HL-60 (cell line): ENCODE data around the gene STUM.
"Not testable (repeated sequence)": the region's sequence is repeated elsewhere in the genome, so short reads cannot be mapped to it uniquely, and the experiment has no call there.

Experiments used
- DNase-seq, 2 experiments: peaks; one replicate each; pipeline ENCODE4 v3.0.0-alpha.2; 2010 to 2020; ENCODE audit warnings: low read depth in 1 of 2, low spot score in 1 of 2
- H3K27ac ChIP-seq: fragments of 250-450 bp; sonication (Bioruptor Pico); replicated peaks from 2 replicates; pipeline ENCODE4 v1.5.1; 2020; ENCODE audit warnings: mild to moderate bottlenecking, moderate library complexity
- H3K27me3 ChIP-seq: fragments of 250-450 bp; sonication (Bioruptor Pico); 2 replicates; pipeline ENCODE4 v1.5.1; 2021; ENCODE audit warnings: mild to moderate bottlenecking, moderate library complexity; ENCODE audit not compliant: insufficient read depth, poor library complexity, severe bottlenecking
- H3K4me3 ChIP-seq: replicated peaks from 2 replicates; pipeline ENCODE4 v1.5.1; 2011; ENCODE audit warnings: mild to moderate bottlenecking, control low read depth, low read length; ENCODE audit not compliant: insufficient read depth
- GABPA ChIP-seq: IDR thresholded peaks from 2 replicates; pipeline ENCODE4 v1.6.1; 2012; ENCODE audit warnings: low read depth
- POLR2AphosphoS5 ChIP-seq: IDR thresholded peaks from 2 replicates; pipeline ENCODE4 v1.6.1; 2012; ENCODE audit warnings: low read depth
- SPI1 ChIP-seq: IDR thresholded peaks from 2 replicates; pipeline ENCODE4 v1.6.1; 2012; ENCODE audit warnings: low read depth, mild to moderate bottlenecking, borderline replicate concordance
- TF ChIP-seq, protein P1 (sequence below): IDR thresholded peaks from one replicate; pipeline ENCODE4 v1.5.1; 2011; ENCODE audit warnings: low read length, control low read depth, inconsistent platforms; ENCODE audit not compliant: insufficient read depth
- TF ChIP-seq, protein P2 (sequence below): IDR thresholded peaks from 2 replicates; pipeline ENCODE4 v1.6.1; 2012; ENCODE audit warnings: low read depth; ENCODE audit not compliant: insufficient replicate concordance

Gene STUM

DNA sequence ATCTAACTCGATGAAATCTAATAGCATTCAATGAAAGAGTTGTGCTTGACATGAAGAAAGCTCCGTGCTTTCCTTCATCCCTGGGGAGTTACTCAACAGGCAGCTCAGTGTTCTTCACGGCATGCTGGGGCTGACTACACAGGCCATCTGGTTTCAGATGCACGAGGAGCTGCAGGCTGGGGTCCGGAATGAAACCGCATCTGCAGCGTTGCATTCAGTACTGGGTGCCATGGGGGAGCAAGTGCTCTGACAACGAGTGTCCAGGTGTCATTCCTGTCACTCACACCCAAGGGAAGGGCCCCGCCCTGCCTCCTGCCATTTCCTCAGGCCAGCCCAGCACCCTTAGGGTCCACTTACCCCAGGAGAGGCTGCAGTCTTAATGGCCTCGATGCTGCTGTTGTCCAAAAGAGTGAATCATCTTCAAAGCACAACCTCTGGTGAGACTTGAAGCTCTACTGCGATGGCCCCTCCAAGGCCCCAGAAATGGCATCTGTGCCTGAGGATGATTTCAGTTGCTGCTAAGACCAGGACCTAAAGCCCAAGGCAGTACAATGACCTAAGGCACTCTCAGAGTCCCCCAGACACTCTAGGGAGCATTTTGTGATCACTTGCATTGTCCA, 61.4 kb downstream of the STUM start:
- Histone ChIP-seq H3K27me3 (no peaks in the 10 kb centered on the region), H3K27ac (no peak overlapping the region), H3K4me3 (no peak overlapping the region)
- DNase-seq, result no peak
- TF ChIP-seq, protein P1, sequence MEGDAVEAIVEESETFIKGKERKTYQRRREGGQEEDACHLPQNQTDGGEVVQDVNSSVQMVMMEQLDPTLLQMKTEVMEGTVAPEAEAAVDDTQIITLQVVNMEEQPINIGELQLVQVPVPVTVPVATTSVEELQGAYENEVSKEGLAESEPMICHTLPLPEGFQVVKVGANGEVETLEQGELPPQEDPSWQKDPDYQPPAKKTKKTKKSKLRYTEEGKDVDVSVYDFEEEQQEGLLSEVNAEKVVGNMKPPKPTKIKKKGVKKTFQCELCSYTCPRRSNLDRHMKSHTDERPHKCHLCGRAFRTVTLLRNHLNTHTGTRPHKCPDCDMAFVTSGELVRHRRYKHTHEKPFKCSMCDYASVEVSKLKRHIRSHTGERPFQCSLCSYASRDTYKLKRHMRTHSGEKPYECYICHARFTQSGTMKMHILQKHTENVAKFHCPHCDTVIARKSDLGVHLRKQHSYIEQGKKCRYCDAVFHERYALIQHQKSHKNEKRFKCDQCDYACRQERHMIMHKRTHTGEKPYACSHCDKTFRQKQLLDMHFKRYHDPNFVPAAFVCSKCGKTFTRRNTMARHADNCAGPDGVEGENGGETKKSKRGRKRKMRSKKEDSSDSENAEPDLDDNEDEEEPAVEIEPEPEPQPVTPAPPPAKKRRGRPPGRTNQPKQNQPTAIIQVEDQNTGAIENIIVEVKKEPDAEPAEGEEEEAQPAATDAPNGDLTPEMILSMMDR, result no peak
- TF ChIP-seq SPI1, result no peak

DNA sequence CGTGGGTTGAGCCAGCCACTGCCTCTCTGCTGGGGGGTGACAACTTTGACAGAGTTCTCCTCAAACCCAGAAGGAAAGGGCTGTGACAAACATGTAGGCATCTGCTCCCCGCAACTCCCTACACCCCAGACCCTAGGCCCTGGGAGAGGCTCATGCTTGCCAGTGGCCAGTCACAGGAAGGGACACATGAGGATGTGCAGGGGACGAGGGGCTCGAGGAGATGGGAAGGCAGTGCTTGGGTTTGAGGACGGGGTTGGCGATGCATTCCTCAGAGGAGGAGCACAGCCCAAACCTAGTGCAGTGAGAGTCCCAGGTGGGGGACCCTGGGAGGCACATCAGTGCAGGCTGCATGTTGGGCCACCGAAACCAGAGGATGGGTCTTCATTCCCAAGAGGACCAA, 62.1 kb downstream of the STUM start:
- Histone ChIP-seq H3K27ac (no peak overlapping the region), H3K4me3 (no peak overlapping the region), H3K27me3 (no peaks in the 10 kb centered on the region)
- TF ChIP-seq POLR2AphosphoS5 (no peak), GABPA (no peak), SPI1 (no peak)
- TF ChIP-seq, protein P1, result no peak
- TF ChIP-seq, protein P2, sequence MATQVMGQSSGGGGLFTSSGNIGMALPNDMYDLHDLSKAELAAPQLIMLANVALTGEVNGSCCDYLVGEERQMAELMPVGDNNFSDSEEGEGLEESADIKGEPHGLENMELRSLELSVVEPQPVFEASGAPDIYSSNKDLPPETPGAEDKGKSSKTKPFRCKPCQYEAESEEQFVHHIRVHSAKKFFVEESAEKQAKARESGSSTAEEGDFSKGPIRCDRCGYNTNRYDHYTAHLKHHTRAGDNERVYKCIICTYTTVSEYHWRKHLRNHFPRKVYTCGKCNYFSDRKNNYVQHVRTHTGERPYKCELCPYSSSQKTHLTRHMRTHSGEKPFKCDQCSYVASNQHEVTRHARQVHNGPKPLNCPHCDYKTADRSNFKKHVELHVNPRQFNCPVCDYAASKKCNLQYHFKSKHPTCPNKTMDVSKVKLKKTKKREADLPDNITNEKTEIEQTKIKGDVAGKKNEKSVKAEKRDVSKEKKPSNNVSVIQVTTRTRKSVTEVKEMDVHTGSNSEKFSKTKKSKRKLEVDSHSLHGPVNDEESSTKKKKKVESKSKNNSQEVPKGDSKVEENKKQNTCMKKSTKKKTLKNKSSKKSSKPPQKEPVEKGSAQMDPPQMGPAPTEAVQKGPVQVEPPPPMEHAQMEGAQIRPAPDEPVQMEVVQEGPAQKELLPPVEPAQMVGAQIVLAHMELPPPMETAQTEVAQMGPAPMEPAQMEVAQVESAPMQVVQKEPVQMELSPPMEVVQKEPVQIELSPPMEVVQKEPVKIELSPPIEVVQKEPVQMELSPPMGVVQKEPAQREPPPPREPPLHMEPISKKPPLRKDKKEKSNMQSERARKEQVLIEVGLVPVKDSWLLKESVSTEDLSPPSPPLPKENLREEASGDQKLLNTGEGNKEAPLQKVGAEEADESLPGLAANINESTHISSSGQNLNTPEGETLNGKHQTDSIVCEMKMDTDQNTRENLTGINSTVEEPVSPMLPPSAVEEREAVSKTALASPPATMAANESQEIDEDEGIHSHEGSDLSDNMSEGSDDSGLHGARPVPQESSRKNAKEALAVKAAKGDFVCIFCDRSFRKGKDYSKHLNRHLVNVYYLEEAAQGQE, result no peak
- no peak for DNase-seq

DNA sequence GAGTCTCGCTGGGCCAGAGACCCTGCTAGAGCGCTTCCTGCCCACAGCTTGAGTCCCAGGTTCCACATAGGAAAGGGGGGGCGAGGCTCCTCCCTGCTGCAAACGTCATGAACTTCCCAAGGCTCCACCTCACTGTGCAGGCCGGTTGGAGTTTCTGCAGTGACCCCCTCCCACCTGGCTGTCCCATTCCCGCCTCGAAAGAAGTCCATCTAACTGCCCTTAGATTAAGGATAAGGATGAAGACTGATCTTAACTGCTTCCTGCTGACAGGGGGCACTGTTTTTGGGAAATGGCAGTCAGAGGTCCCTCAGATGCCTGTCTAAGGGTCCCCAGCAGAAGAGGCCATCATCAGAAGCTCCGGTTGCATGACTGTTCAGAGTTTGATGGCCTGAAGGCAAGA, 62.7 kb downstream of the STUM start:
- TF ChIP-seq GABPA, result no peak
- TF ChIP-seq POLR2AphosphoS5, result no peak
- TF ChIP-seq, protein P1, result no peak
- no peak for TF ChIP-seq SPI1
- TF ChIP-seq, protein P2, result no peak
- Histone ChIP-seq H3K4me3 (no peak overlapping the region), H3K27me3 (no peaks in the 10 kb centered on the region), H3K27ac (no peak overlapping the region)
- no peak for DNase-seq

DNA sequence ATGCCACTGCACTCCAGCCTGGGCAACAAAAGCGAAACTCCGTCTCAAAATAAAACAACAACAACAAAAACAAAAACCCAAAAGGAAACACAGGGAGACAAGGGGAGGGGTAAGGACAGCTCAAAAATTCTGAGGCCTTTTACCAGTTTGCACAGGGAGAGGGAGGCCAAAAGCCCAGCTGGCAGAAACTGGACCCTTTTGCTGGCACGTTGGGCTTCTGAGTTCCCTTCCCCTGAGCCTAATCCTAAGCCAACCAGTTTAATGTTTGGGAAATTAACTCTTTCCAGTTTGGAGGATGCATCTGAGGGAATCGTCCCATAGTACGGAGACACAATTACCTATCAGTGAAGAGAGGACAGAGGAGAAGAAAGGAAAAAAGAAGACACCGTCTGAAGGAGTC, 63.4 kb downstream of the STUM start:
- not testable (repeated sequence) for DNase-seq, H3K27me3 ChIP-seq, H3K4me3 ChIP-seq, H3K27ac ChIP-seq
